Measurements from ENCODE around the gene ZNF316.
"Not testable (repeated sequence)": the region's sequence is repeated elsewhere in the genome, so short reads cannot be mapped to it uniquely, and the experiment has no call there.

The ZNF316 gene

DNA sequence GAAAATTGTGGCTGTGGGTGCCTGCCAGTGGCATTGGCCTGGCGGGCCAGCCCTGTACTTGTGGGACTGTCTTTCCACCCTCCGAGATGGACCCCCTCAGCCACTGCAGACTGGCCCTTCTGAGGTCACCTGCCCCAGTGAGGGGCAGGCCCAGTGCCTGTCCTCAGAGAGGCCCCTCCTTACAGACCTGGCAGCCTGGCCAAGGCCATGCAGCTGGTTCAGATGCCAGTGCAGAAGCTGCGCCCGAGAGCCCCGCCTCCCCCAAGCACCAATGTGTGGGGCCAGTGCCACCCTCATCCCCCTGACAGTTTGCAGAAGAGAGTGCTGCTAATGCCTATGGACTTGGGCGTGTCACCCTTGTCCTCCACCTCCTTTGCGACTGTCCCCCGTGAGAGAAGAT lies 10.0 kb downstream of the ZNF316 start:
- no peak for DNase-seq (ENCODE audit: low spot score)

- no peak for DNase-seq (ENCODE audit: low spot score)
These were observed 10.4 kb downstream of the ZNF316 start for GRCh38 chr7:6647541-6647940.

DNA sequence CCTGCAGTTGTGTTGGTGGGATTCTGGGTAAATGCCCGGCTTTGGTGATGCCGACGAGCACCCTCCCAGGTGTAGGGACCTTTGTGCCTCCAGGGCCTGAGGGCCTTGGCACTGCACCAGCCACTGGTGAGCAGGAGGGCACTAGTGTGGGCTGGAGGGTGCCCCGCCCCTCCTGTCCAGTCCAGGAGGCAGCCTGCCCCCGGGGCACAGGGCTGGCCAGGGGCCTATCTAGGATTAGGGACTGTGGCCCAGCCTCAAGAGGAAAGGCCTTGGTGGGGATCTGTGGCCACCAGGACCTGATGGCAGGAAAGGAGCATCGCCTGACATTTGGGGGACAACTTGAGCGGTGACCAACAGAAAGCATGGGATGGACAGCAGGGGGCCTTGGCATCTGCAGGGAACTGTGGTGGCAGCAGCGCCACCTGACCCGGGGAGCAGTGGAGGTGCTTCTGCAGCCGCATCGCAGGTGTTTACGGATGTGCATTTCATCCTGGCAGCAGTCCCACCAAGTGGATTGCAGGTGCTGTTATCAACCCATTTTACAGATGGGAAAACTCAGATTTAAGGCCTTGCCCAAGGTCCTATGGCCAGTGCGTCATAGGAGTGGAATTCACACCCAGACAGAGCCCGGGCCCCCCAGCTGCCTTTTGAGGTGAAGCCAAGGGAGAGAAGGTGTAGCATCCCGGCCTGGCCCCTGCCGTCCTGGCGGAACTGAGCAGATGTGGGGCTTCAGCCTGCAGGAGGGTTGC lies 11.1 kb downstream of the ZNF316 start:
- no peak for DNase-seq (ENCODE audit: low spot score)

DNA sequence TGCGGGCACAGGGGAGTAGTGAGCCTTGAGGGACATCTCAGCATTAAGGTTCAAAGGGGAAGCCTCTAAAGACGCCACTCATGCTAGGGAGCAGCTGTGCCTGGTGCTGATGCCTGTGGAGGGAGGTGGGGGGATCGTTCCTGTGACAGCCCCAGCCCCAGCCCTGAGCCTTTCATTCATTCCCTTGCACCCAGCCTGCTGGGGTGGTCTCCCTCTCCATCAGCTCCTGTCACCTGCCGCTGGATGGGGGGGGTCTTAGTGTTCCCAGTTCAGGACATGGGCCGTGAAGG lies 11.6 kb downstream of the ZNF316 start:
- no peak for DNase-seq (ENCODE audit: low spot score)

DNA sequence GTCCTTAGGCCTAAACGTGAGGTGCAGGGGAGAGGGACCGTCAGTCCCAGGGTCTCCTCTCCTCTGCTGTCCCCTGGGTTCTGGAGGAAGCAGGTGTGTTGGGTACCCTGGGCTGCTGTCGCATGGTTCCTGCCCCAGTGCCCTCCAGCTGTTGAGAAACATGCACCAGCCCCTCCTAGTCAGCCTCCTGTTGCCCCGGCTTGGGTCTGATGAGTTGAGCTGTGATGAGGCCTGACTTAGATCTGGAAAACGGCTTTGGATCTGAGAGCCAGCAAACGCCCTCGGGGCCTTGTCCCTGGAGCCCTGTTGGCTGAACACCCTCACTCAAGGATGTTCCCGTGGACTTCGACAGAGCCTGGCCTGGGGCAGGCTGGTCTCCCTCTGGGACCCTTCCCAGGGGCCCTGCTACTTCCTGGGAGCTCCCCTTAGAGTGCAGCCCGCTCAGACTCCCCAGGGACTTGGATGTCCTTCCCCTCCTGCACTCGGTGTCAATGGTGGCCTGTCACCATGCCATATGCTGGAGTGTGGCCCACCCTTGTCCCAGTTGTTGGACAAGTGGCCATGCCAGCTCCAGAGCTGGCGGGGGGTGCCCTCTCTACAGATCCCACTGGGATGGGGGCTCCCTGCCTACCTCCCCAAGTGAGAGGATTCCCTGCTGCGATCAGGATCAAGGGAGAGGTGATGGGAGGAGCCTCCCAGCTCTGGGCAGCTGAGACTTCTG lies 12.3 kb downstream of the ZNF316 start:
- DNase-seq (ENCODE audit: low spot score), result no peak

DNA sequence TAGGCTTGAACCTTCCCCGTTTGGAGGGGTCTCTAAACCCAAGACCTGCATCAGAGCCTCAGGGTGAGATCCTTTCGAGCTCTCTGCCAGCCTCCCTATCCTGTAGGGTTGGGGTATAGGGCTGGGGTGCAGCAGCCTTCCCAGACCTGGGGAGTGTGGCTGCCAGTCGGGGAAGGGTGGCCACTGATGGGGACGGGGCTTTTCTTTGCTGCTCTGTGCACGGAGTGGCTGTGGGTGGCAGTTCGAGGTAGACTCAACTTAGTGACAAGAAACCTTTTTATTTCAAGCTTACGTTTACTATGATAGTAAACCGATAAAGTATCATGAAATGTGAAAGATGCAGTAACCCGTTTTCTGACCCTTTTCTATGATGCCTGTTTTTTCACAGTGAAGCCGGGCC lies 13.0 kb downstream of the ZNF316 start:
- no peak for DNase-seq (ENCODE audit: low spot score)

DNA sequence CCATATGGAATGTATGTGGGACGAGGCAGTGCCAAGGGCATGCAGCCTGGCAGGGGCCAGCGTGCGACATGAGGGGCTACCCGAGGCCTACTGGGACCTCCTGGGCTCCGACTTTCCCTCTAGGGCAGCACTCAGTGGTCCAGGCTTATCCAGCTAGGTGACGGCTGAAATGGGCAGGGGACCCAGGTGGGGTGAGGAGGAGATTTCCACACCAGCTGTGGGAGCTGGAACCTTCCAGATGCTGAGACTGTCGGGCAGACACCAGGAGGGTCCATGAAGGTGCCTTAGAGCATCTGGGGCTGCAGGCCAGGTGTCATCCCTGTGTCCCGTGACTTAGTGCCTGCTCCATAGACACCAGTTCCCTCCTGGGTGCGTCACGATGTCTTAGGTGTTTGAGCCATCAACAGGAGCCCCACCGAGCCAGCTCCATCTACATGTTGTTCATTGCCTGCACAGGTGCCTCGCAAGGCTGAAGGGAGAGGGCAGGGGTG lies 13.4 kb downstream of the ZNF316 start:
- no peak for DNase-seq (ENCODE audit: low spot score)

GRCh38 chr7:6651851-6652445 lies 14.8 kb downstream of the ZNF316 start:
- DNase-seq (ENCODE audit: low spot score), result no peak

- DNase-seq (ENCODE audit: low spot score), result no peak
These were observed 15.4 kb downstream of the ZNF316 start for GRCh38 chr7:6652446-6653011.

DNA sequence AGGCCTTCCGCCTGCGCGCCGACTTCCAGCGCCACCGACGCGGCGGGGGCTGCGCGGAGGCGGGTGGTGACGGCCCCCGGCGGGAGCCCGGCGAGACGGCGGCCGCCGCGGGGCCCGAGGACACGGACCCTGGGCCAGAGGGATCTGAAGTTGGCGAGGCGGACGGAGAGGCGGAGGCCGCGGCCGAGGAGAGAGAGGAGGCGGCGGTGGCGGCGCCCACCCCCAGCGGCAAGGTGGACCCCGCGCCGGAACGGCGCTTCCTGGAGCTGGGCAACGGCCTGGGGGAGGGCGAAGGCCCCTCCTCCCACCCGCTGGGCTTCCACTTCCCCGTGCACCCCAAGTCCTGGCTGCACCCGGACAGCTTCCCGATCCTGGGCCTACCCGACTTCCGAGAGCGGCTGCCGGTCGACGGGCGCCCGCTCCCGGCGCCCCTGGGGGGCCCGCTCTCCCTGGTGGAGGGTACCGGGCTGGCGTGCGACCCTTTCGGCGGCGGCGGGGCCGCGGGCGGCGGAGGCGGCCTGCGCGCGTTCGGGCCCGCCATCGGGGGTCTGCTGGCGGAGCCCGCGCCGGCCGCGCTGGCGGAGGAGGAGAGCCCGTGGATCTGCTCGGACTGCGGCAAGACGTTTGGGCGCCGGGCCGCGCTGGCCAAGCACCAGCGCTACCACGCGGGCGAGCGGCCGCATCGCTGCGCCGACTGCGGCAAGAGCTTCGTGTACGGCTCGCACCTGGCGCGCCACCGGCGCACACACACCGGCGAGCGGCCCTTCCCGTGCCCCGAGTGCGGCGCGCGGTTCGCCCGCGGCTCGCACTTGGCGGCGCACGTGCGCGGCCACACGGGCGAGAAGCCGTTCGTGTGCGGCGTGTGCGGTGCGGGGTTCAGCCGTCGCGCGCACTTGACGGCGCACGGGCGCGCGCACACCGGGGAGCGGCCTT lies 16.2 kb downstream of the ZNF316 start:
- DNase-seq (ENCODE audit: low spot score), result no peak

GRCh38 chr7:6654113-6654841 lies 17.2 kb downstream of the ZNF316 start:
- no peak for DNase-seq (ENCODE audit: low spot score)

DNA sequence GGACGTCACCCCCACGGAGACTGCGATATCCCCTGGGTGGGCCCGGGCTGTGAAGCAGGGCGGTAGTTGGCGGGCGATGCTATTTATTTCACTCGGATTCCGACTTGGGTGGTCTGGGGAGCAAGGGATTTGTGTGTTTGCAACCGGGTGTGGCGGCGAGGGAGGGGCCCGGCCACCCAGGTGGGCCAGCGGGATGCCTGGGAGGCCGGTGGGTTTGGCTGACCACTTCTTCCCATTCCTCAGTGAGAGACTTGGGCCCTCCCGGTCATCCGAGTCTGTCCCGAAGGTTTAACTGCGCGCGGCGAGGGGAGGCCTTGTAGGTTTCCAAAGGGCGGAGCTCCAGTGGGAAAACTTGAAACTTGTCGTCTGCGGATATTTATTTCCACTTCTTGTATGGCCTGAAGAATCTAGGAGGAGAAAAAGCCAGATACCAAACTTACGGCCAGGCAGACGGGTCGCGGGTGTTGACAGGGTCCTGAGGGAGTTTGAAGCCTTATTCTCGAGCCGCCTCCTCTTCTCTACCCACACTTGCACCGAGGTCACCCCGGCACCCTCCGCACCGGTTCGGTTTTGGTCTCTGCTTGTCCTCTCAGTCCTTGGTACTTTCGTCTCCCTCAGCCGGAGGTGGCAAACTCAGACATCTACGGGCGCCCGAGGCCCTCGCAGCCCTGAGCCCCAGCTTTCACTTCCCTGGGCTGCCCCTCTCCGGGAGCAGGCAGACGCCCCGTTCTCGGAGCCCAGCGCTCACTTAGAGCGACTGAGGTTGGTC lies 17.9 kb downstream of the ZNF316 start:
- no peak for DNase-seq (ENCODE audit: low spot score)

GRCh38 chr7:6655636-6656385 lies 18.7 kb downstream of the ZNF316 start:
- no peak for DNase-seq (ENCODE audit: low spot score)

GRCh38 chr7:6656413-6656812 lies 19.3 kb downstream of the ZNF316 start:
- no peak for DNase-seq (ENCODE audit: low spot score)

DNA sequence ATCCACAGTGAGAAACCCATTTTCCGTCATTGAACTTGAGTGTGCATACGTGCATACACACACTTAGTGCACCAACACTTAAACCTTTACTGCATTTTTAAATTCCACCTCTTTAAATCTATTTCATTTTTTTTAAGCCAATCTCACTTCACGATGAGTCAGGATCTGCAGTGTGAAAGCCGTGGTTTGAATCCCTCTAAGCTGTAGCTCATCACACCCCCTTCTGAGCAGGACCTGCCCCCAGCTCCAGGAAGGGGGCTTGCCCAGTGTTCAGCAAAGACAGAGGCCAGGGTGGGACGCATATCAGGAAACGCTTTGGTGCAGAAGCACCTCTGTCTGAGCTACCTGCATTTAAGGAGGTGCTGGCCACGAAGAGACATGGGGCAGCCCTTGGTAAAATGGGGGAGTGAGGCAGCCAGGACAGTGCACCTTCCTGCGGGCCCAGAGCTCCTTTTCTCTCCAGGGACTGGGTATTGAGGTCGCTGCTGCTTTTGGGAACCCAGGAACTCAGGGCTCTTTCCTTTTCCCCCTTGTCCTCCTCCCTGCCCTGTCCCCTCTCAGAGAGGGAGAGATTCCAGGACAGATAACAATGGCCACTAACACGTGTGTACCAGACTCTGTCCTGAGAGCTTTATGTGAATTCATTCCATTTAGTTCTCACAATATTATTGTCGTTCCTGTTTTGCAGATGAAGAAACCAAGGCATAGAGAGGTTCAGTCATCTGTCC lies 21.7 kb downstream of the ZNF316 start:
- DNase-seq (ENCODE audit: low spot score), result no peak

DNA sequence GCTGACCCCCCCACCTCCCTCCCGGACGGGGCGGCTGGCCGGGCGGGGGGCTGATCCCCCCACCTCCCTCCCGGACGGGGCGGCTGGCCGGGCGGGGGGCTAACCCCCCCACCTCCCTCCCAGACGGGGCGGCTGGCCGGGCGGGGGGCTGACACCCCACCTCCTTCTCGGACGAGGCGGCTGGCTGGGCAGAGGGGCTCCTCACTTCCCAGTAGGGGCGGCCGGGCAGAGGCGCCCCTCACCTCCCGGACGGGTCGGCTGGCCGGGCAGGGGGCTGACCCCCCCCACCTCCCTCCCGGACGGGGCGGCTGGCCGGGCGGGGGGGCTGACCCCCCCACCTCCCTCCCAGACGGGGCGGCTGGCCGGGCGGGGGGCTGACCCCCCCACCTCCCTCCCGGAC lies 33.7 kb downstream of the ZNF316 start:
- DNase-seq (ENCODE audit: low spot score), result not testable (repeated sequence)

DNA sequence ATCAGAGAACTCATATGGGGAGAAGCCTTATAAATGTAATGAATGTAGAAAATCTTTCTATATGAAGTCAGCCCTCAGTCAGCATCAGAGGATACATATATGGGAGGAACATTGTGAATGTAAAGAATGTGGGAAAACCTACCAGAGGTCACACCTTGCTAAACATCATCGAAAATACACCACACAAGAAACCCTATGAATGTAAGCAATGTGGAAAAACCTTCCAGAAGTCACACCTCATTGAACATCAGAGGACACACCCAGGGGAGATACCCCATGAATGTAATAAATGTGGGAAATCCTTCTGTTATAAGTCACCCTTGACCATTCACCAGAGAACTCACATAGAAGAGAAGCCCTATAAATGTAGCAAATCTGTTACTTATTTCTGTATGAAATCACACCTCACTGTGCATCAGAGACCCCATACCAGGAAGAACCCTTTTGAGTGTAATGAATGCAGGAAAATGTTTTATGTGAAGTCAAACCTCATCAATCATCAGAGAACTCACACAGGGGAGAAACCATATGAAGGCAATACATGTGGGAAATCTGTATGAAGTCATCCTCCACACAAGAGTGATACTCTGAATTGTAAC lies 38.8 kb downstream of the ZNF316 start:
- DNase-seq (ENCODE audit: low spot score), result no peak

DNA sequence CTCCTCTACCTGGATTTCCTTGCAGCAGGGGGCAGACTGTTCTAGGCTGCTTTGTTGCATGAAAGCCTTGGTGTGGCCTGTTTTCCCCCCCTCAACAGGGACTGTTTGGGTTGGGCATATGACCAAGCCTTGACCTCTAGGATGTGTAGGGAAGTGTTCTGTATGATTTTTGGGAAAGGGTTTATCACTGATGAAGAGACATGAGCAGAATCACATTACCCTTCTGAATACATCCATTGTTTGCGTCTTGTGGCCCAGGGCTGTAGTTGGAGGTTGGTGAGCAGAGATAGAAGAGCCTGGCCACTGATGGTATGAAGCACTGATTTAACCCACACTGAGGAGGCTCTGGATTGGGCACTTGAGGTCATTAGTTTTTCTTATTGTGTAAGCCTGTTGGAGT lies 43.0 kb downstream of the ZNF316 start:
- DNase-seq (ENCODE audit: low spot score), result no peak

- no peak for DNase-seq (ENCODE audit: low spot score)
These were observed 54.0 kb downstream of the ZNF316 start for GRCh38 chr7:6691103-6691502.

All from hematopoietic multipotent progenitor cell treated with erythropoietin and hydrocortisone succinate and interleukin-3 and kit ligand, for 17 days (in vitro differentiated cells).